HG02852 (cell line): ENCODE data around the gene DPP7.

Source experiments
- ATAC-seq: cut with Tn5 transposase; IDR thresholded peaks from one replicate; pipeline ENCODE4 v1.9.1; 2021; ENCODE audit warnings: mild to moderate bottlenecking, moderate library complexity; ENCODE audit not compliant: unreplicated experiment

Gene DPP7

DNA sequence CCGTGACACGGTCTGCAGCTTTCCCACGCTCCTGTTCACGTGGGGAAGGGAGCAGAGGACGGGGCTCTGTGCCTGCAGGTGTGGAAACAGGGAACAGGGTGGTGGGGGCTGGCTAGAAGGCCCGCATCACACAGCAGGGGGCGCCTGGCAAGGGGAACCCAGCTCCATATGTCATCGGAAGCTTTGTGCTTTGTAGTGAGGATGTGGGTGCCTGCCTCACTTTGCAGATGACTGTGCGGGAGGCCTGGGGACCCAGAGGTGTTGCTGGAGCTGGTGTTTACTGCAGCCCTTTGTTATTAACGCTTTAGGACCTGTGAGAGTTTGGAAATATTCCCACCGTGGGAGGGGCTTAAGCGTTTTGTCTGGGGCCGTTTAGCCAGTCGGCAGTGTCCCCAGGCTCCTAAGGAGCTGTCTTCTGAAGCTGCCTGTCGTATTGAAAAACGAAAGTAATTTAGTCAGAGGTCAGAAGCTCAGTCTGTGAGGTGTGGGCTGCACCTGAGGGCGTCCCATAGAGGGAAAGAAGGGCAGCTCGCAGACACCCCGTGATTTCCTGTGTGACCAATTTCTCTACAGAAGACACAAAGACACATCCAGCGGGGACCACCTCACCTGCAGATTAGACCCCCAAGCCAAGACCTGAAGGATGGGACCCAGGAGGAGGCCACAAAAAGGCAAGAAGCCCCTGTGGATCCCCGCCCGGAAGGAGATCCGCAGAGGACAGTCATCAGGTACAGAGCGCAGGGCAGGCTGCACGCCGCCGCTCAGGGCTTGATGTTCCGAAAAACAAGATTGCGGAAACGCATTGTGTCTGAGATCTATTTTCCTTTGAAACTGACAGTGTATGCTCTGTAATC lies 18.6 kb downstream of the DPP7 start:
- ATAC-seq, result peak; percentile 93

DNA sequence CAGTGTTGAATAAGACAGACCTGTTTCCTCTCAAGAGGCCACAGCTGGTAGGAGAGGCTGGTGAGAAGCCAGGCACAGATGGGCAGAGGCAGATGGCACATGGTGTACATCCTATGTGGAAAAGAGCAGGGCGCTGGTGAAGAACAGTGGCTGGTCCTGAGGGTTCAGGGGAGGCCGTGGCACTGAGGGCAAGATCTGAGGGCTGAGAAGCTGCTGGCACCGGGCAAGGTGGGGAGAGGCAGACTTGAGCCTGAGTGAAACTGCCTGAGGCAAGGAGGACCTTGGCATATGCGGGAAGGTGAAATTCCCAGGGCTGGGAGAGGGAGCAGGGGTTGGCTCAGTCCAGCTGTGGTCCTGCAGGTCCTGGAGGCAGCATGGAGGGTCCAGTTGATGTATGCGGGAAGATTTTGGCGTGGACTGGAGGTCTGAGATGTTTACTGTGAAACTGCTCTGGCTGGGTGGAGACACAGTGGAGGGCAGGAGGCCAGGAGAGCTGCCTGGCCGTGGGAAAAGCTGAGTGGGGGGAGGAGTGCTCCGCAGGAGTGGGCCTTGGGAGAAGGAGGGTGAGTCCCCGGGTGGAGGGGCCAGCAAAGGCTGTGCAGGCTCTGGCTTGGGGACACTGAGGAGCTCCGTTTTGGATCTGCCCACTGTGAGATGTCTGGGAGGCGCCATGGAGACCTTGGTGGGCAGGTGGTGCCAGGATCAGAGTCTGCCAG lies 25.1 kb downstream of the DPP7 start:
- ATAC-seq, result no peak

DNA sequence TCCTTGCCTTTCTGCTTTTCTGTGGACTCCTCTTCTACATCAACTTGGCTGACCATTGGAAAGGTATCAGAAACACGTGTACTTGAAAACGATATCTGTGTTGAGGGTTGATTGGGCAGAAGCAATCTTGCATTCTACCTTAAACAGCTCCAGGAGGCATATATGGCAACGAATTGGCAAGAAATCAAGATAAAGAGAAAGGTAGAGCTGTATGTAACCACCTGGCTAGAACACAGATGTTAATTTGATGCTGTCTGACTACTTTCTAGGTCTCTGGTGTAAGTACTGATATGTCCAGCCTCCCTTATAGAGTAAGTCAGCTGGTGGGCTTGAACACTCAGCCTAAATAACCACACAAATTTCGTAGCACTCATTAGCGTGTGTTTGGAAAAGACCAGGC lies 26.4 kb downstream of the DPP7 start:
- ATAC-seq, result no peak

- ATAC-seq, result no peak
Measured at GRCh38 chr9:137087409-137087925, 27.1 kb downstream of the DPP7 start.

DNA sequence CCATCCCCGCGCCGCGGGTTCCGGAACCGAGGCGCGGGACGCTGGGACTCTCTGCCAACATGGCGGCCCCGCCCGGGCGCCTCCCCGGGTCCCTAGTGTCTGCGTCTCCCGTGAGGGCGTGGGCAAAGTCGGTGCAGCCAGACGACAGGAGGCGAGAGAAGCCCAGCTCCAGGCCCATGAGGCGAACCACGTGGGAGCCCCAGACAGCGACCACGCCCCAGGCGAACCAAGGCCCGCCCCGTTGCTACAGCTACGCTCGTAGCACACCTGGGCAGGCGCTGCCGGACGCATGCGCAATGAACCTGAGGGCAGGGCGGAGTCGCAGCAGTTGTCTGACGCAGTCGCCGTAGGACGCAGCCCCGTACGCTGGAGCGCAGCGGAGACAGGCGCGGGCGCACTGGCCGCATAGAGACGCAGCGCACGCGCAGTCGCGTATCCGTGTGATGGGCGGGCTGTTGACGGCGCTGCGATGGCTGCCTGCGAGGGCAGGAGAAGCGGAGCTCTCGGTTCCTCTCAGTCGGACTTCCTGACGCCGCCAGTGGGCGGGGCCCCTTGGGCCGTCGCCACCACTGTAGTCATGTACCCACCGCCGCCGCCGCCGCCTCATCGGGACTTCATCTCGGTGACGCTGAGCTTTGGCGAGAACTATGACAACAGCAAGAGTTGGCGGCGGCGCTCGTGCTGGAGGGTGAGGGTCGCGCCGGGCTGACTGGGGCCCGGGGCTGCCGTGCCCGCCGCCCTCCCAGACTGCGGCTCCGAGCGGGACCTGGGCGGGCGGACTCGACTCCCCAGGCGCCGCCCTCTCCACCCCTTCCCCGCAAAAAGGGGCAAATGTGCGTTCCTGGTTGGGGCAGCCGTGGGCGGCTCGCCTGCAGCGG lies 27.8 kb downstream of the DPP7 start, which contains the start of gene MAN1B1:
Gene MAN1B1, plus strand, starts transcription at position 455 of the 878 bp plus-strand sequence. Its CDS starts 15 bp downstream, at position 470.
- ATAC-seq, result peak; percentile 88

GRCh38 chr9:137085920-137086530 lies 28.5 kb downstream of the DPP7 start:
- no peak for ATAC-seq

- no peak for ATAC-seq
Measured at GRCh38 chr9:137084526-137084925, 30.0 kb downstream of the DPP7 start.

DNA sequence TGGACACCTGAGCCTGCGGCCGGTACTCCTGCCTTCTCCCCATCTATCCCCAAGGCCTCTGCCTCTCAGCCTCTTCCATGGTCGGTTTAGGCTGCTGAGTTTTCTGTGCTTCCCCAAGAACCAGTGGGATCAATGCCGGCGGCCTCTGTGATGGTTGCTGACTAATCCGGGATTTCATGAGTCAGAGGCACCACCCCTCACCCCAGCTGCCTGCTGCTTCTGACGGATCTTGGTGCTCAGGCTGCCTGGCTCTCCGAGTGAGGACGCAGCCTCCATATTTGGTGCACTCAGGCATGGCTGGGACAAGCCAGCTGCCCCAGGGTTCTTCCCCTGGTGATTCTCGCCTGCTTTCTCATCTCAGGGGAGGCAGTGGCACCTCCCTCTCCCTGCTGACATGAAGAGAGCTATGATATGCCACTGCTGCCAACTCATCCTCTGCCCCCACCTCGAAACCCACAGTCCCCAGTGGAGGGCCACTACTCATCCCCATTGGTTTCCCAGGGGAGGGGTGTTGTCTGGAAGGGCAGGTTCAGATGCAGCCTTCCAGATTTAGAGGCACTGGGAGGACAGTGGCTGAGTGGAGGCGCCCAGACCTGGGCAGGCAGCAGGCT lies 31.0 kb downstream of the DPP7 start:
- ATAC-seq, result no peak

DNA sequence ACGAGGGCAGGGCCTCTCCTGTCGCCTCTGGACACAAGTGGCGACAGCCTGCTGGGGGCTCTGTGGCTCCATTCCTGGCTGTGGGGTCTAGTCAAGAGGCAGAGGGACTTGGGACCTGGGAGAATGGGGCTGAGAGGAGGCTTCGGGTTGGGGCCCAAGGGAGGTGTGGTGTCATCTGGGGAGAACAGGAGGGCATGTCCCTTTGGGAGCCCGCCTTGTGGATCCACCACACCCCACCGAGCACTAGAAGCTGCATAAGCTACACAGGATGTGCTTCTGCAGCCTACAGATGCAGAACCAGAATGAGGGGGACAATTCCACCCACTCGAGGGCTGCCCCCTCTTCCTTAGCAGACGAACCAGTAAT lies 31.6 kb downstream of the DPP7 start:
- ATAC-seq, result no peak

DNA sequence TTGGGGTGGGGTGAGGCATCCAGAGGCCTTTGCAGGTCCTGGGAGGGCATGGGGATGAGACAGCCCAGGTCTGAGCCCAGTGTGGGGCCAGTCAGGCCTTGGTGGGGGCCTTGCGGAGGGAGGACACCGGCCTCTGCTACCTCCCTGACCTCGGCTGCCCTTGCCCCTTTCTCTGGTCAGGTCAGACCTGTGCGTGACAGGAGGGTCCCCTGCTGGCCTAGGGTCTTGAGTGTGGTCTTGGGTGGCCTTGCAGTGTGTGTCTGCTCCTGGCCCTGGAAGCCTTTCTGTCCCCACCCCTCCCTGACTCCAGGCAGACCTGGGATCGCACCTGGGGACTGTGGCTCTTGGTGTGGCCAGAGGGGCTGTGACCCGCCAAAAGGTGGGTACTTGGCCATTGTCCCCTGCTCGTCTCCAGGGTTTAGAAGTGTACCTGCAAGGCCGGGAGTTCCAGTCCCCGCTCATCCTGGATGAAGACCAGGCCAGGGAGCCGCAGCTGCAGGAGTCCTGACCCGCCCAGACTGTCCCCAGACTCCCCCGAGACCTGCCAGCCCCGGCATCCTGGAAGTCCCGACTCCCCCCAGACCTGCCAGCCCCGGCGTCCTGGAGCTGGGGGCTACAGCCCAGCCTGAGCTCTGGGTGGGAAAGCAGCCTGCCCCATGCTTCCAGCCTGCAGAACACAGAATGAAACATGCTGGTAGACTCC lies 32.2 kb downstream of the DPP7 start:
- ATAC-seq, result no peak

DNA sequence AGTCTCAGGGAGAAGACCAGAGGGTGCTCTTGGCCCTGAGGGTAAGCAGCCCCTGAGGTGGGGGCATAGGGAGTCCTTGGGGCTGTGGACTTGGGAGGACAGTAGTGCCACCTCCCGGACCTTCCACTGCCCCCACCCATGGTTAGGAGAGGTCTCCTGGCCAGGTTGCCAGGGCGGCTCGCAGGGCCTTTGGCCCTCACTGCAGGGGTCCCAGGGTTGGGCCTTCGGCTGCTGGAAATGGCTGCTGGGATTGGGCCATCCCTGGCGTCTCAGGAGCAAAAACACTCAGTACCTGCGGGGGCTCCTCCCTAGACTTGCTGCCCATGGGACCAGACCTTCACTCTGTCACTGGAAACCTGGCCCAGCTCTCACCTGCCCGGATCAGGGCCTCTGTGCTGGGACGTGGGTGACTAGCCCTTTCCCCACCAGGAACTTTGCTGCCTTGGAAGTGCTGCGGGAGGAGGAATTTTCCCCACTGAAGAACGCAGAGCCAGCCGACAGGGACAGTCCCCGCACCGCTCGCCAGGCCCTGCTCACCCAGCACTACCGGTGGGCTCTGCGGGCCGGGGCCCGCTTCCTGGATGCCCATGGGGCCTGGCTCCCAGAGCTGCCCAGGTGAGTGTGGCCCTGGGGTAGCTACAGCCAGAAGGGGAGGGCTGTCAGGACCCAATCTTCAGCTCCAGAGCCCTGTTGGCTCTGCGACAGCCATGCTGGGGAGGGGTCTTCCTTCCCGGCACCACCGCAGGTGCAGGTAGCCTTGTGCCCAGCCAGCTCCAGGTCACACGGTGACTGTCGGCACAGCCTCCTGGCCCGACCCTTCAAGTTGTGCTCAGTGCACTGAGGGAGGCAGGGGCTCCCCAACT lies 34.0 kb downstream of the DPP7 start:
- ATAC-seq, result no peak

DNA sequence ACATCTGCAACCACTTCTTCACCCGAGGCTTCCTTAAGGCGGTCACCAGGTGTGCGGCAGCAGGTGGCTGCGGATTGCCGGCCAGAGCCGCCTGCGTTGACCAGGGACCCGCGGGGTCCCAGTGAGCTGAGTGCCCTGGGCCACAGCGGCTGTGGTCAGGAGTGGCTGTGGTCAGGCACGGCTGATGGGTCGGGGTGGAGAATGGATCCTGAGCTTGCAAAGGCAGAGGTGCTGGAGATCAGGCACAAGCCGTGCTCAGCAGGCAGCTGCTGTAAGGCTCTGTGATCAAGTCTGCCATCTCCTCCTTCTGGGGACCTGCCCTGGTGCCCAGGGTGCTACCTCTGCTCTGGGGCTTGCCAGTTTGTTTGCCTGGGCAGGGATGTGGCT lies 35.1 kb downstream of the DPP7 start:
- ATAC-seq, result no peak

GRCh38 chr9:137078701-137079400 lies 35.7 kb downstream of the DPP7 start:
- no peak for ATAC-seq

- ATAC-seq, result no peak
Measured at GRCh38 chr9:137077758-137078693, 36.5 kb downstream of the DPP7 start.

DNA sequence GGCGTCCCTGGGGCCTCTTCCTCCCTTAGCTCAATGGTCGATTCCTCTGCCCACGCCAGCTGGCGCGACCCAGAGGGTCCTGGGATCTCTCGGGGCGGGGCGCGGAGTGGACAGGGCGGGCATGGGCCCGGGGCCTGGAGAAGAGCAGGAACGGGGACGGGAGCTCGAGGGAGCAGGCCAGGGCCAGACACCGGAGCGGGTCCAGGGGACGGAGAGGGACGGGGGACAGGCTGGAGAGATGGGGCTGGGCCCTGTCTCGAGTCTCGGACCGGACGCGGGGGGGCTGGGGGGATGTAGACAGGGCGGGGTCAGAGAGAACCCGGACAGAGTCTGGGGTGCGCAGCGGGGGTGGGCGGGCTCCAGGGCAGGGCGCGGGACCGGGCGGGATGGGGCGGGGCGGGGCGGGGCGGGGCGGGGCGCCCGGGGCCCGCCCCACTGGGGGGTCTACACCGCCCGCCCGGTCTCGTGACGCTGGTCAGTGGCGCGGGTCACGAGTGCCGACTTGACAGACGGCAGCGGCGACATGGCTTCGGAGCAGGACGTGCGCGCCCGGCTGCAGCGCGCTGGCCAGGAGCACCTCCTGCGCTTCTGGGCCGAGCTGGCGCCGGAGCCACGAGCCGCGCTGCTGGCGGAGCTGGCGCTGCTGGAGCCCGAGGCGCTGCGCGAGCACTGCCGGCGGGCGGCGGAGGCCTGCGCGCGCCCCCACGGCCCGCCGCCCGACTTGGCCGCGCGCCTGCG lies 37.4 kb downstream of the DPP7 start, which contains the start of gene UAP1L1:
Gene UAP1L1, plus strand, starts transcription at position 508 of the 738 bp plus-strand sequence. Its CDS starts 16 bp downstream, at position 524.
- ATAC-seq, result no peak

GRCh38 chr9:137076636-137077009 lies 37.9 kb downstream of the DPP7 start:
- ATAC-seq, result no peak
